Natural killer cell treated with Interleukin-12 subunit alpha and Interleukin-12 subunit beta and Interleukin-15 and Interleukin-18, amount 100 ng/mL, for 72 hours (primary cell): ENCODE data around the gene WDR5B. TPM values are rescaled to one million over a fixed set of nuclear protein-coding genes. Genes with fewer than 3 reads are reported as not detected.
"Not testable (repeated sequence)": the region's sequence is repeated elsewhere in the genome, so short reads cannot be mapped to it uniquely, and the experiment has no call there.

ENCODE experiments used
- ATAC-seq, 2 donors: fragments of 150-1000 bp; cut with Tn5 transposase in 1 of 2; sonication (Bioruptor Pico), chemical (Tn5 transposase) in 1 of 2; 2 replicates each; pipeline ENCODE4 v1.10.0; 2021
- DNase-seq: peaks from one replicate; pipeline ENCODE4 v3.0.0; 2022; ENCODE audit warnings: low spot score
- H3K27ac Mint-ChIP-seq, 2 donors: 1 replicate in 1 of 2; 2 replicates in 1 of 2; pipeline ENCODE4 v1.8.0; 2022; ENCODE audit warnings: mixed read lengths in 2 of 2, mild to moderate bottlenecking in 1 of 2, moderate library complexity in 1 of 2
- H3K27me3 Mint-ChIP-seq, 2 donors: 1 replicate in 1 of 2; 2 replicates in 1 of 2; pipeline ENCODE4 v1.8.0; 2022; ENCODE audit warnings: mixed read lengths in 2 of 2
- H3K36me3 Mint-ChIP-seq: one replicate; pipeline ENCODE4 v1.8.0; 2022; ENCODE audit warnings: mixed read lengths
- H3K4me1 Mint-ChIP-seq, 2 donors: 1 replicate in 1 of 2; 2 replicates in 1 of 2; pipeline ENCODE4 v1.8.0; 2022; ENCODE audit warnings: low read depth in 2 of 2, mixed read lengths in 2 of 2, mild to moderate bottlenecking in 1 of 2
- H3K4me3 Mint-ChIP-seq: one replicate; pipeline ENCODE4 v1.8.0; 2022; ENCODE audit warnings: mixed read lengths
- H3K9me3 Mint-ChIP-seq: 2 replicates; pipeline ENCODE4 v1.8.0; 2022; ENCODE audit warnings: mixed read lengths
- total RNA-seq, 2 donors: library from RNA; stranded (reverse); gene quantifications; one replicate each; pipeline ENCODE4 v1.2.3, GENCODE V29; 2022

Gene WDR5B
- total RNA-seq, 2 donors from 2014 or later, result 4.4 to 5.8 TPM

GRCh38 chr3:122377975-122378374, 37.9 kb downstream of the WDR5B start:
- Mint-ChIP-seq H3K36me3 (no peaks in the 10 kb centered on the region), H3K4me1 (peaks cover 13 to 19% of the 10 kb centered on the region in 2 donors), H3K4me3 (no peak overlapping the region), H3K9me3 (no peaks in the 10 kb centered on the region), H3K27me3 (no peaks in the 10 kb centered on the region), H3K27ac (no peak overlapping the region)
- no peak for ATAC-seq
- no peak for DNase-seq

- Mint-ChIP-seq H3K27ac (no peak overlapping the region), H3K9me3 (no peaks in the 10 kb centered on the region), H3K4me3 (no peak overlapping the region)
Observed at GRCh38 chr3:122374034-122374433, 41.8 kb downstream of the WDR5B start.

GRCh38 chr3:122366379-122366749, 49.5 kb downstream of the WDR5B start:
- H3K36me3 Mint-ChIP-seq, result peaks cover 19% of the 10 kb centered on the region
- ATAC-seq (no peak), DNase-seq (no peak)
- H3K27ac Mint-ChIP-seq, result no peak overlapping the region
- H3K4me1 Mint-ChIP-seq, result peaks cover 0 to 11% of the 10 kb centered on the region in 2 donors
- H3K9me3 Mint-ChIP-seq, result no peaks in the 10 kb centered on the region
- no peaks in the 10 kb centered on the region for H3K27me3 Mint-ChIP-seq
- H3K4me3 Mint-ChIP-seq, result no peak overlapping the region

More at GRCh38 chr3:122374034-122374433, 41.8 kb downstream of the WDR5B start:
- peaks cover 10% of the 10 kb centered on the region for H3K36me3 Mint-ChIP-seq
- H3K27me3 Mint-ChIP-seq, result no peaks in the 10 kb centered on the region
- ATAC-seq, result no peak
- H3K4me1 Mint-ChIP-seq, result peaks cover 0 to 2% of the 10 kb centered on the region in 2 donors
- no peak for DNase-seq

- Mint-ChIP-seq H3K27ac (peak overlapping the region; percentile 7 to 84), H3K36me3 (peaks cover 15% of the 10 kb centered on the region), H3K4me1 (peaks cover 0 to 11% of the 10 kb centered on the region in 2 donors), H3K4me3 (peak overlapping the region; percentile 62)
- not testable (repeated sequence) for H3K27me3 Mint-ChIP-seq, DNase-seq, H3K9me3 Mint-ChIP-seq
- peak in 1 of 2 donors; percentile 88 for ATAC-seq
Observed at GRCh38 chr3:122365582-122366378, 50.1 kb downstream of the WDR5B start.

GRCh38 chr3:122365073-122365472, 50.8 kb downstream of the WDR5B start:
- peaks cover 15% of the 10 kb centered on the region for H3K36me3 Mint-ChIP-seq
- H3K4me1 Mint-ChIP-seq, result peaks cover 0 to 11% of the 10 kb centered on the region in 2 donors
- peak overlapping the region; percentile 7 to 84 for H3K27ac Mint-ChIP-seq
- peak overlapping the region; percentile 62 for H3K4me3 Mint-ChIP-seq
- H3K9me3 Mint-ChIP-seq, result no peaks in the 10 kb centered on the region
- H3K27me3 Mint-ChIP-seq, result no peaks in the 10 kb centered on the region
- ATAC-seq (peak in 1 of 2 donors; percentile 79), DNase-seq (no peak)

- ATAC-seq (peak in 1 of 2 donors; percentile 64), DNase-seq (no peak)
- Mint-ChIP-seq H3K27me3 (no peaks in the 10 kb centered on the region), H3K4me3 (peak overlapping the region; percentile 62), H3K4me1 (peaks cover 0 to 11% of the 10 kb centered on the region in 2 donors), H3K36me3 (peaks cover 15% of the 10 kb centered on the region), H3K9me3 (no peaks in the 10 kb centered on the region), H3K27ac (peak overlapping the region; percentile 7 to 84)
Observed at GRCh38 chr3:122364490-122364889, 51.4 kb downstream of the WDR5B start.

Other genes starting within 250 kb of the WDR5B start
- not detected for gene CASR, start 232.4 kb downstream of the WDR5B start, total RNA-seq
- not detected for gene CSTA, start 90.8 kb downstream of the WDR5B start, total RNA-seq
- gene MIX23, start 32.8 kb downstream of the WDR5B start, total RNA-seq, result 10 to 100 TPM; 48.2 to 59.0 TPM
- gene FAM162A, start 31.9 kb downstream of the WDR5B start, total RNA-seq, result 10 to 100 TPM; 37.3 to 53.4 TPM
- 10 to 100 TPM; 55.9 to 64.7 TPM for gene KPNA1, start 98.9 kb upstream of the WDR5B start, total RNA-seq
- 10 to 100 TPM; 45.5 to 61.7 TPM for gene PARP9, start 148.2 kb upstream of the WDR5B start, total RNA-seq
- gene DTX3L, start 148.3 kb upstream of the WDR5B start, total RNA-seq, result 100 to 1,000 TPM in 1 of 2 donors, 10 to 100 TPM in 1; 56.4 to 110 TPM
- 10 to 100 TPM; 49.6 to 72.9 TPM for gene PARP15, start 161.6 kb upstream of the WDR5B start, total RNA-seq